Left renal pelvis (tissue), 4 donors: ENCODE measurements around the gene RRAGD. TPM values are rescaled to one million over a fixed set of nuclear protein-coding genes. Genes with fewer than 3 reads are reported as not detected.

Source experiments
- DNase-seq, 4 donors: peaks; one replicate each; pipeline ENCODE4 v3.0.0-alpha.2; 2013; ENCODE audit warnings: low read depth in 4 of 4, low spot score in 3 of 4
- polyA plus RNA-seq, 4 donors: library from polyadenylated mRNA; unstranded; fragments of 120-200 nt; gene quantifications; one replicate each; pipeline ENCODE4 v1.2.1, GENCODE V29; 2013; ENCODE audit not compliant: insufficient read length in 4 of 4

Gene RRAGD
- polyA plus RNA-seq, 4 donors = 6.0 to 39.2 (median 35.5) TPM

DNA sequence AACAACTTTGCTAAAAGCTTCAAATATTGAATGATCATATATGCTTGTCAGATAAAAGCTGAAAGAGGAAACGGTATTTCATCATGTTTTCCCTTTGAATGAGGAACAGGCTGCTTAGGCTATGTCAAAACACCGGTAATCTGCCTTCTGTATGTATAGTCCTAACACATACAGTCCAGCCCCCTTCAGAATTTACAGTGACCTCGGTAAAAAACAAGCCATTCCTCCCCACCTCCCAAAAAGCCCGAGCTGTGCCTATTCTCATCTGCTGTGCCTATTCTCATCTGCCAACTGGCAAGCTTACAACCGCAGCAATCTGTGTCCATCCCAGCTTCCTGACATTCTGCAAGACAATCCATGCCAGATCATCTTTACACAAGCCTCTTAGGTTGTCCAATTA, 32.8 kb downstream of the RRAGD start:
- DNase-seq = no peak

DNA sequence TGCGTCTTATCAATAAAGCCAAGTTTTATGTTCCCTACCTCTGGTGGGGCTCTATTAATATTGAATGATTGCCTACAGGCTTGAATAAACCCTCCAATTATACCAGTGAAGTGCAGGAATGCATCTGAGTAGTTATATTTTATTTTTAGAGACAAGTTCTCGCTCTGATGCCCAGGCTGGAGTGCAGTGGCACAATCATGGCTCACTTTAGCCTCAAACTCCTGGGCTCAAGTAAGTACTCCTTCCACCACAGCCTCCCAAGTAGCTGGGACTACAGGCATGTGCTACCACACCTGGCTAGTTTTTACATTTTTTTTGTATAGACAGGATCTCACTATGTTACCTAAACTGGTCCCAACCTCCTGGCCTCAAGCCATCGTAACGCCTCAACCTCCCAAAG, 33.4 kb downstream of the RRAGD start:
- DNase-seq = no peak

DNA sequence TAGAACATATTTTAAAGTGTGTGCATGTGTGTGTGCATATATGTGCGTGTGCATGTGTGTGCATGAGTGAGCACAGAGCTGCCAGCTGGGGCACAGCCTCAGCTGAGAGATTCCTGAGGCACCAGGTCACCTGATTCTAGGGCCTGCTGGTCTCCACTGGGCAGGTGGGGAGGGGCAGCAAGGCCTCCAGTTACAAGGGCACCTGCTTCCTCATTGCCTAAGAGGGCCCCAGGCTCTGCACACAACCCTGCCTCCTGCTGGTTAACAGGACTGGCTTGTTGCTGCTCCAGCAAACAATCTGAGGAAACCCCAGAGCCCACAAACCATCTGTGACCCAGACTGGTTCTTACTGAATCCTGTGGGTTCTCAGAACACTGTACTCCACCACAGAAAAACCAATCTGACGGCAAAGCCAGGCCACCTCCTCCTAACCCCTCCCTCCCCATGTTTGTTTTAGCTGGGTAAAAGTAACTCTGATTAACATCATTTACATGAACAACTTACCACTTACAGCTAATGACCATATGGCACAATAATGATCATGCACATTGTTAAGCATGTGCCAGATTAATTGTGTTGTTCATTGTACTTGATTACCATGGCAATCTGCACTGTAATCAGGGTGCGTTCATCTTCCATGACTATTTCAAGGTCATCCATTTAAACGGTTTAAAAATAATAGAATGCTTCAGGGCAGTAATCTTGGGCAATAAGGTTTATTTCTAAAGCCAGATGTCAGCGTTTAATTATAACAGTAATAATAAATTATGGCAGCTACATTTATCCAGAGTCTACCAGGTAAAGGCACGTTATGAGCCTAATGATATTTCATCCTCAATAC, 36.4 kb downstream of the RRAGD start:
- DNase-seq = peak in 3 of 4 donors; percentile 45 to 71 (median 65)

- DNase-seq = no peak
Observed at GRCh38 chr6:89372506-89372901, 39.6 kb downstream of the RRAGD start.

DNA sequence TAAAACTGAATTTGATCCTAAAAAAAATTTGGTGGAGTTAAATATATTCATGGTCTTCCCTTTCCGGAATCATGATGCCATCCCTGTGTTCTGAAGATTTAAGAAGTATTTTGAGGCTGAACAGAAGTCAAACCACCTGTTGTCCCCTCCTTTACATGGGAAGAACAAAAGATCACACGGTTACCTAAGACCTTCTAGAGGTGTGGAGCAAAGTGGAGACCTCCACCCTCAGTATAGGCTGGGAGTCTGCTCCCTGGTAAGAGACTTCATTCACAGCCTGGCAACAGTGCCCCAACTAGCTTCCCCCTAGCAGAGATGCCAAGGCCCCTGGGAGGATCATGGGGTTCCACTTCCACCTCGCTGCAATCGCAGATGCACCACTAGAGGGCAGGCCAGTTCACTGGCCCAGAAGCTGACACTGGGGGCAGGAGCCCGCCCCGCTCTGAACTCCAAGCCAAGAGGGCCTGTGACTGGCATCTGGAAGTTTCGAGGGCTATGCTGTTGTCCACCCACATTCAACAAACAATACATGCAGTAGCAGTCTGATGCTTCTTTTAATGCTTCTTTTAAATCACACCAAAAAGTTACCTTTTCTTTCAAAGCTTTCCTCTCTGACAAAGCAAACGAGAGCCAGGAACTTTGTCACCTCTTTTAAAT, 40.1 kb downstream of the RRAGD start:
- DNase-seq = no peak

DNA sequence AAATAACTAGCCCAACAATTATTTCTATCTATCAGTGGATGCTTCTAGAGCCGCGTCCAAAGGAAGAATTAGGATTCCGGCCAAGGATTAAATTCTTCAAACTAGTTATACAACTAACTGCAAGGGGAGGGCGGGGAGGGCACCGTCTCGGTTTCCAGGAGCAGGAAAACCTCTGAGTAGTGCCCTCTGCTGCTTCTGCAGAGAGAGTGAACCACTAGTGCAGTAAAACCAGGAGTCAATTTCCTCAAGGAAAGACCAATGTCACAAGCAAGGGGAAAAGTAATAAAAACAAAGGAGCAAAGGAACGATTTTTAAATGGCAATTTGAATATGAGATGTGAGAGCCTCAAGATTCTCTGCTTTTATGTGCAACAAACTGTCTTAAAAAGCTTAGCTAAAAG, 43.1 kb downstream of the RRAGD start:
- DNase-seq = no peak

GRCh38 chr6:89368107-89368506, 44.0 kb downstream of the RRAGD start:
- DNase-seq = no peak

DNA sequence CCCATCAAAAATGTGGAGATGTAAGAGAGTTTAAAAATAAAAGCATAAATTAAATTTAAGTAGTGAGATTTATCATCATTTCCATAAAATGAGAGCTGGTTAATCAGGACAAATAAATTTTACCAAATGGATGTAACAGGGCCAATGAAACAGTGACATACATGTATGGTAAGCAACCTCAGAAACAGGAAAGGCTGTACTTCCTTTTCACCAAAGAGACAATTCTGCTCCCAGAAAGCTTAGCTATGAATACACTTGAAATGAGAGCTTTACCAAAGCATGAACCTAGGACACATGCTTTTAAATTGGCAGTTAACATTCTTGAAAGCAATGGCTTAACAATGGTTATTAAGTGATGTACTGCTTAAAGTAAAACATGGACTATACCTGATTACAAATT, 47.5 kb downstream of the RRAGD start:
- DNase-seq = no peak

GRCh38 chr6:89361171-89361570, 50.9 kb downstream of the RRAGD start:
- DNase-seq = no peak

GRCh38 chr6:89360415-89360999, 51.6 kb downstream of the RRAGD start:
- no peak for DNase-seq

- no peak for DNase-seq
Observed at GRCh38 chr6:89359561-89359960, 52.5 kb downstream of the RRAGD start.

DNA sequence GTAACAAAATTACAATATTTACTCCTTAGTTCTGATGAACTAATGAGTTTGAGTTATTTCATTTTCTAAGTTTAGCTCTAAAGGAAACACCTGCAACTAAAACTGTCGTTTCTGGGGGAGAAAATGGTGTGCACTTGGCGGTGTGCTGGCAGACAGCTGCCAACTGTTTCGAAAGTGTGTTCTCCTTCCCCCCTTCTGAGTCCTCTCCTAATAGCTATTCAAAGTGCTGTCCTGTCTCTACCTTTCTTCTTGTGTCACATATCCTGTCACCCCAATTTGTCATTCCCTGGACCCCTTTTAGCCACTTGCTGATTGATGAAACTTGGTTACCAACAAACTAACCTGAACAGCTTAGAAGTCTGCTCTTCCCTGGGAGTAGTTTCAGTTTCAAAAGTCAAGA, 54.7 kb downstream of the RRAGD start:
- DNase-seq = no peak

- no peak for DNase-seq
Observed at GRCh38 chr6:89356642-89357170, 55.4 kb downstream of the RRAGD start.

GRCh38 chr6:89355511-89356194, 56.4 kb downstream of the RRAGD start:
- no peak for DNase-seq

GRCh38 chr6:89353702-89354392, 58.2 kb downstream of the RRAGD start:
- DNase-seq = no peak

GRCh38 chr6:89353118-89353556, 58.9 kb downstream of the RRAGD start:
- DNase-seq = no peak

DNA sequence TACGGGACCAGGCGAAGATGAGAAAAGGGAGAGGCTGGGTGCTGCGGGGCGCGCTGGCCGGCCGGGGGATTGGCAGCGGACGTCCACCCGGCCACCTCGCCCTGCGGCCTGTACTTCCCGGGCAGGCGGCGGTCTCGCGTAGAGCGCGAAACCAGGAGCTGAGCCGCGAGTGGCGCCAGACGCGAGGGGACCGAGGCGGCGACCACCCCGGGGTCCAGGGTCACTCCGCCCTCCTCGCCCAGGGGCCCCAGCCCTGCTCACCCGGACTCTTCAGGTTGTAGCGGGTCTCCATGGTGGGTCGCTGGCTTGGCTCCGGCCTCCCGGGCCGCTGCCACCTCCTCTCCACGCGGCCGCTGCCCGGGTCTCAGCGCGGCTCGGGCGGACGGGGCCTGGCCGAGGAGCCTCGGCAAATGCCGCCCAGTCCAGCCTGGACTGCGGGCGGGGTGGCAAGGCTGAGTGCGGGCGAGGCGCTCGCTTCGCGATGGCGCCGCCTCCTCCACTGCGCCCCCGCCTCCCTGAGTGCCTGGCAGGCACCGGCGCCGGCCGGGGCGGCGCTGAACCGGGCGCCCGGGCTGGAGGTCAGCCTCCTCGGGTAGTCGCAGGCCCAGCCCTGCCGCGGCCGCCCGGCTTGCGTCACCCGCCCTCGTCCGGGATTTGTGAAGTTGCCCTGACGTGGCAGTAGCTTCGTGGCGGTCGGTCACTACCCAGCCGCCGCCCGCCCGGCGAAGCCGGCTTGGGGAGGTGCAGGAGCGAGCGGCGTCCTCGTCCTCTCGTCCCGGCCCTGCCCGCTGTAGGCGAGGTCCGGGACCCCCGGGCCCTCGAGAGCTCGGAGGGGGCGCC, 59.6 kb downstream of the RRAGD start, which contains the start of gene UBE2J1:
TSS of gene UBE2J1 (minus strand) at position 445 of the 840 bp plus-strand sequence. CDS start at position 292, 153 bp downstream.
- peak in 2 of 4 donors; percentile 67 to 75 for DNase-seq

DNA sequence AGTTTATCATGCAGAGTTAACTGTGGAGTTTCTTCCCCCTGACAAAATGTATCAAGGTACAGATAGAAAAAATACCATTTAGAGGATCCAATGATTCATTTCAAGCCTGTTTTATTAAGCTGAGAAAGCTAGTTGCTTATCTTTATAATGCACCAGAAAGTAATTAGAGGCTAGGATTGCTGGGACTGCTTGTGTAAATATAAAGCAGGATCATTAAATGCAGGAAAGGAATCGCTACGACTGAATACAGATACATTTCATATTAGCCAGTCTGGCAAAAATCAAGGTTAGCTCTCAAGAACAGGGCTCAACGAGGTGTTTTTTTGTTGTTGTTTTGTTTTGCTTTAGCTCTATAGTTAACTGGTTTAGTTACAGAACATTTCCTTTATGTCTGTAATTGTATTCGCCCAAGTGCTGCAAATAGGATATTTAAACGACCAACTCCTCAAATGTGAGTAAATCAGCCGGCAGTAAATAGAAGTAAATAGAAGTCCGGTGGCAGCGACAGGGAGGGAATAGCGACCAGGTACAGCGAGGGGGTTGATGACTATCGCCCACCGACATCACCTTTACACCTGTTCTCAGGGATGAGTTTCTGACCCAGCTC, 60.3 kb downstream of the RRAGD start:
- DNase-seq = no peak
